Measurements from ENCODE around the gene AP2A2.

DNA sequence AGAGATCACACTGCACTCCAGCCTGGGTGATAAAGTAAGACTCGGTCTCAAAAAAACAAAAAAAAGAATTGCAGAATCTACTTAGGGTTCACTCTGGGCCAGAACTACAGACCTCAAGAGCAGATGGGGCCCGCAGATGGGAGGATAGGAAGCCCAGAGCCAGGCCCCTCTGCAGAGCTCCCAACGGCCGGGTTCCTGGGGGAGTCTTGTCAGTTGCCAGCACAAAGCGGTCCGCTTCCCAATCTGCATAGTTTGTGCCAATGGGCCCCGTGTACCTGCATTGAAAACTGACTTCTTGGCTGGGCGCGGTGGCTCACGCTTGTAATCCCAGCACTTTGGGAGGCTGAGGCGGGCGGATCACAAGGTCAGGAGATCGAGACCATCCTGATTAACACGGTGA lies 13.4 kb upstream of the AP2A2 start:
- TF ChIP-seq CTCF (IDR thresholded peaks at IDR 0.05) (no peak), POLR2A (IDR thresholded peaks at IDR 0.05) (no peak)
